ENCODE measurements around the gene MYH7.
"Not testable (repeated sequence)": the region's sequence is repeated elsewhere in the genome, so short reads cannot be mapped to it uniquely, and the experiment has no call there.

The MYH7 gene

GRCh38 chr14:23435543-23436326 is at the start of gene MYH7:
TSS of gene MYH7 (minus strand) at chr14:23435660. CDS start at chr14:23433732, 1,928 bp downstream.
- DNase-seq (ENCODE audit: low spot score): no peak

- no peak for DNase-seq (ENCODE audit: low spot score)
These were observed 47.9 kb upstream of the MYH7 start for GRCh38 chr14:23483236-23483854.

- DNase-seq (ENCODE audit: low spot score): no peak
These were observed 47.3 kb upstream of the MYH7 start for GRCh38 chr14:23482823-23483148.

- no peak for DNase-seq (ENCODE audit: low spot score)
These were observed 46.7 kb upstream of the MYH7 start for GRCh38 chr14:23481979-23482822.

GRCh38 chr14:23481362-23481970 is 46.0 kb upstream of the MYH7 start:
- DNase-seq (ENCODE audit: low spot score): no peak

- DNase-seq (ENCODE audit: low spot score): peak; percentile 62
These were observed 42.8 kb upstream of the MYH7 start for GRCh38 chr14:23478109-23478759.

- DNase-seq (ENCODE audit: low spot score): no peak
These were observed 35.5 kb upstream of the MYH7 start for GRCh38 chr14:23470947-23471346.

GRCh38 chr14:23469906-23470403 is 34.5 kb upstream of the MYH7 start:
- DNase-seq (ENCODE audit: low spot score): no peak

- DNase-seq (ENCODE audit: low spot score): peak; percentile 99
These were observed 33.9 kb upstream of the MYH7 start, which contains the start of gene NGDN for GRCh38 chr14:23469127-23469905. TSS of gene NGDN (plus strand) at chr14:23469703. CDS start at chr14:23469716, 13 bp downstream.

- no peak for DNase-seq (ENCODE audit: low spot score)
These were observed 33.3 kb upstream of the MYH7 start for GRCh38 chr14:23468704-23469126.

- peak; percentile 49 for DNase-seq (ENCODE audit: low spot score)
These were observed 29.8 kb upstream of the MYH7 start for GRCh38 chr14:23465261-23465660.

- no peak for DNase-seq (ENCODE audit: low spot score)
These were observed 29.2 kb upstream of the MYH7 start for GRCh38 chr14:23464700-23465099.

- no peak for DNase-seq (ENCODE audit: low spot score)
These were observed 25.5 kb upstream of the MYH7 start for GRCh38 chr14:23460960-23461359.

GRCh38 chr14:23457587-23458445 is 22.4 kb upstream of the MYH7 start:
- no peak for DNase-seq (ENCODE audit: low spot score)

- not testable (repeated sequence) for DNase-seq (ENCODE audit: low spot score)
These were observed 21.6 kb upstream of the MYH7 start for GRCh38 chr14:23456883-23457586.

- DNase-seq (ENCODE audit: low spot score): peak; percentile 33
These were observed 19.0 kb upstream of the MYH7 start for GRCh38 chr14:23454445-23454856.

- DNase-seq (ENCODE audit: low spot score): no peak
These were observed 16.8 kb upstream of the MYH7 start for GRCh38 chr14:23452237-23452636.

- DNase-seq (ENCODE audit: low spot score): no peak
These were observed 14.9 kb upstream of the MYH7 start for GRCh38 chr14:23450379-23450778.

GRCh38 chr14:23449314-23449713 is 13.9 kb upstream of the MYH7 start:
- no peak for DNase-seq (ENCODE audit: low spot score)
